ENCODE data around the gene CIITA.

CIITA gene

GRCh38 chr16:10879681-10880589, 2.9 kb downstream of the CIITA start:
- DNase-seq, result no peak

DNA sequence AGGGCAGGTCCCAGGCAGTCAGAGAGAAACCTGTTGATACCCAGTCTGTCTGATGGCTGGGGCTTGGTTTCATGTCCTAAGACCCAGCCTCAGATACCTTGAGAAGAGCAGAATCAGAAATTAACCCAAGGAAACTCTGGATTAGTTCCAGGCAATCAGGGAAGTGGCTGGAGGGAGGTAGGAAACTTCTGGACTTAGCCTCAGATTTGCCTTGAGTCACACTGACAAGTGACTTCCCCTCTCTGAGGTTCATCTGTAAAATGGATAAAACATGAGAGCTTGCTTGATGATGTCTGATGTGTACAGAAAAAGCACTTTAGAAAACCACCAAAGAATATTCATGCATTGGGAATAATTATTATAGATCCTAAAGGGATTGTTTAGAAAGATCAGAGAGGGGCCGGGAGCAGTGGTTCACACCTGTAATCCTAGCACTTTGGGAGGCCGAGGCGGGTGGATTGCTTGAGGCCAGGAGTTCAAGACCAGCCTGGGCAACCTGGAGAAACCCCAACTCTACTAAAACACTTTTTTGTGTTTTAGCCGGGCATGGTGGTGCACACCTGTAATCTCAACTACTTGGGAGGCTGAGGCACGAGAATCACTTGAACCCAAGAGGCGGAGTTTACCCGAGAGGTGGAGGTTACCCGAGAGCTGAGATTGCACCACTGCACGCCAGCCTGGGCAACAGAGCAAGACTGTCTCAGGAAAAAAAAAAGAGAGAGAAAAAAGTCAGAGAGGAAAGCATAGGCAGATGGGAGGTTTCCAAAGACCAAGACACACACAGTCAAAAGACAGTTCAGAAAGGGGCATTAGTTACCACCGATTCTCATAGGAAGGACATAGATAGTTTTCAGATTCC, 3.8 kb downstream of the CIITA start:
- DNase-seq, result no peak

DNA sequence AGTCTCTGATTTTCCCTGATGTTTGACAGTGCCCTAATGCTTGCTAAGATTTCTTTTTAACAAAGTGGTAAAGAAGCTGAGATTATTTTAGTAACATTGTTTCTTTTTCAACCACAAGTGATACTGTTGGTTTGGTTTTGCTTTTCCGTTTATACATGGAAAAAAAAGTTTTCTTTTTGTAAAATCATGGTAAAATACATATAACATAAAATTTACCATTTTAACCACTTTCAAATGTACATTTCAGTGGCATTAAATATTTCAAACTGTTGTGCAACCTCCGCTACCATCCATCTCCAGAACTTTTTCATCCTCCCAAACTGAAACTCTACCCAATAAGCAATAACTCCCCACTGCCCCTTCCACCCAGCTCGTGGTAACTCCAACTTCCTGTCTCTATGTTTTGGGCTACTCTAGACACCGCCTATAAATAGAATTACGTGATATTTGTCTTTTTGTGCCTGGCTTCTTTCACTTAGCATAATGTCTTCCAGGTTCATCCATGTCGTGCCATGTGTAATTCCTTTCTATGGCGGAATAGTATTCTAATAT, 4.6 kb downstream of the CIITA start:
- no peak for DNase-seq

DNA sequence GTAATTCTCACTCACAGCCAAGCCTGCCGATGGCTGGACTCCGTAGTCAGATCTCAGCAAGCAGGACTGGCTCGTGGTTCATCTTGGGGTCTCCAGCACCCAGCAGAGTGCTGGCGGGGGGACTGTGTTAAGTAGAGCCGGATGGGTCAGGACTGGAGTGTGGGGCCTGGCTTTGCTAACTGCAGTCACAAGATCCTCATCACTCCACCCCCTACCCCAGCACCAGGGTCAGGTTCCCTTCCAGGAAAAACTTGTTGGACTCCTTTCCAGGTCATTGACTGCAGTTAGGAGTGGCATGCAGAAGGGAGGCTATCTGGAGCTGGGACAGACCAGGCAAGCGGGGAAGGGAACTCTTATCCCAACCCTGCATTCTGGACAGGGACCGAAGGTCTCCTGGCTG, 6.0 kb downstream of the CIITA start:
- DNase-seq, result no peak

DNA sequence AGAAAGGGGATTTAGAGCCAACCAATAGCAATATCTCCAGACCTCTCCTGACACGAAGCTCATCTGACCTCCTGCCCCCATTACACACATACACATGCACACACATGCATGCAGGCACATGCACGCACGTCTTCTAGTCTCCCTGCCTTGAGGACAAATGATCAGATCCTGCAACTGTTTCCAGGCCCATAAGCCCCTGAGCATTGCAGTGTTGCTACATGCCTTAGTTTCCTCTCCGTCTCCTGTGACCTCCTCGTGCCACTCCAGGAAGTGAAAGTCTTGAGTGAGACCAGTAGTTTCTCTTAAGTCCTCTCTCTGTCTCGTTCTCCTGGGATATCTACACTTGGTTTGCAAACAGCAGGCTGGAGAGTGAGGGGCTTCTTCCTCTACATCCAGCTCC, 8.2 kb downstream of the CIITA start:
- no peak for DNase-seq

DNA sequence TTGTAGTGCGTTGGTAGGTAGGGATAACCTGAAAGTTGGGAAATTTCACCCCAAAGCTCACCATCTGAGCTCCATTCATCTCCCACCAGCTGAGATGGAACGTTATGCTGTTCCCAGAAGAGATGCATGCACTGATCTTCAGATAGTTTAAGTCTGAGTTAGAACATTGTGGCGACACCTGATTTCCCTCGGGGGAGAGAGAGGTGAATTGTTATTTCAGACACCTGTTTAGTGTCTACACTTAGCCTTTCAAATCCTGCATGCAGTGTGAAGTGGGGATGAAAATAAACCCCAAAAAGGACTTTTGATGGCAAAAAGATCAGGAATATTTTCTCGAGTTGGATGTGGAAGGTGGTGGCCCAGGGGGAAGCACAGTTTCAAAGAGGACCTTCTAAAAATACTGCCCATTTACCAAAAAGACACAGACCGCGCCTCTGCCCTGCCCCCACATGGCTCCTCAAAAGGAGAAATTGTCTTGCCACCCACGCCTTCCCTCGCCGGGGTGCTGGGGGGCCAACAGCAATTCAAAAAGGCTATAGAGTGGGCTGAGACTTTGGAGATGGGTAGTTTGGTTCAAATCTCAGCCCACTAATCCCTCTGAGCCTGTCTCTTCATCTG, 11.4 kb downstream of the CIITA start:
- DNase-seq, result no peak

DNA sequence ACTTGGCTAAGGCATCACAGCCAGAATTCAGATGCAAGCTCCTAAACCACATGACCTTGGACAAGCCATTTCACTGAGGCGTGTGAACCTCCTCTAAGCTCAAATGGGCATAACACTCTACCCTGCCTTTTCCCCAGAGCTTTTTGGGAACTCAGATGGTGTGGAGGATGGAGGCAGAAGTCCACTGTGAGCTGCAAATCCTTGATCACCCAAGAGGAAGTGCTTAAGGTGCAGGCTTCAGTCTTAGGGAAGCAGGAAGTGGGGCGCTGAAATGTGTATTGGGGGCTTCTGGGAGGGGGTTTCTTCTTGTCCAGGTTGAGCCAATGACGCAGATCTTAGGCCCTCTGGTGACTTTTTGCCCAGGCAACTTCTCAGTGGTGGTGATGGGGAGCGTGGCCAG, 12.9 kb downstream of the CIITA start:
- no peak for DNase-seq

DNA sequence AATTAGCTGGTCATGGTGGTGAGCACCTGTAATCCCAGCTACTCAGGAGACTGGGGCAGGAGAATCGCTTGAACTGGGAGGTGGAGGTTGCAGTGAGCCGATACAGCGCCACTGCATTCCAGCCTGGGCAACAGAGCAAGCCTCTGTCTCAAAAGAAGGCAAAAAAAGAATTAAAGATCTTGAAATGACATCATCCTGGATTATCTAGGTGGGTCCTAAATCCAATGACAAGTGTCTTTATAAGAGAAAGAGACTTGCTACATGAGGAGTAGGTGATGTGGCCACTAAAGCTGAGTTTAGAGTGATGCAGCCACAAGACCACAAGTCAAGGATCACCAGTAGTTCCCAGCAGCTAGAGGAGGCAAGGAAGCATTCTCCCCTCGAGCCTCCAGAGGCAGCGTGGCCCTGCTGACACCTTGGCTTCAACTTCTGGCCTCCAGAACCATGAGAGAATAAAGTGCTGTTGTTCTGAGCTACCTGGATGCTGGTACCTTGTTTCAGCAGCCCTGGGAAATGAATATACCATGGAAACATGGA, 15.8 kb downstream of the CIITA start:
- DNase-seq, result no peak

GRCh38 chr16:10895053-10895946, 18.3 kb downstream of the CIITA start:
- DNase-seq, result no peak

DNA sequence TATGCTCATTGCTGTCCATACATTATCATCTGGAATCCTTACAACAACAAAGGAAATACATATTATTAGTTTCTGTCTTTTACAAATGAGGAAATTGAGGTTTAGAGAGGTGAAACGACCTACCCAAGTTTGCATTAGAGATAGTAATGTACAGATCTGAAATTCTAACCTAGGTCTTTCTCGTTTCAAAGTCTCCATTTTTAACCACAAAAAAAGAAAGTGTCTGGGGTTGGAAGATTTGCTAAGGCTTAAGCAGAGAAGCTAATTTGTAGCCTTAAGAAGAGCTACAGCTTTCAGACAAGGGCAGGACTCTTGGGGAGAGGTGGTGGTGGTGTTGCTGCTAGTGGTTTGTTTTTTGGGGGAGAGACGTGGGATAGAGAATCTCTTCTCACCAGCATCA, 19.2 kb downstream of the CIITA start:
- DNase-seq, result no peak

DNA sequence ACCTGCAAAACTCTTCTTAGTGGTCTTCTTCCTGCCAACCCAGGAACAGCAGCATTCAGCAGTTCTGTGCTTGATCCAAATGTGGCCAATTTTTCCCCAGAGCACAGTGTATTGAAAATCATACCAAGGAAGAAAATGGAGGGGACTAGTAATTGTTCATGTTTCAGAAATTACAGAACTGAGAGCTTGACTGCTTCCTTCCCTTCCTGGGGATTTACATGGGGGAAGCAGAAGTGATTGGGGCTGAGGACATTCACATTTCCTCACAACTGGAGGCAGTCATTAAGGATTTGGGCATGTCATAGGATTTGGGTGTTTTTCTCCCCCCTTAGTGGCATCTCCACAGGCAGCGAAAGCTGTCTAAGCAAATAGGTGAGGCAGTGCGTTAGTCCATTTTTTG, 19.7 kb downstream of the CIITA start:
- no peak for DNase-seq

DNA sequence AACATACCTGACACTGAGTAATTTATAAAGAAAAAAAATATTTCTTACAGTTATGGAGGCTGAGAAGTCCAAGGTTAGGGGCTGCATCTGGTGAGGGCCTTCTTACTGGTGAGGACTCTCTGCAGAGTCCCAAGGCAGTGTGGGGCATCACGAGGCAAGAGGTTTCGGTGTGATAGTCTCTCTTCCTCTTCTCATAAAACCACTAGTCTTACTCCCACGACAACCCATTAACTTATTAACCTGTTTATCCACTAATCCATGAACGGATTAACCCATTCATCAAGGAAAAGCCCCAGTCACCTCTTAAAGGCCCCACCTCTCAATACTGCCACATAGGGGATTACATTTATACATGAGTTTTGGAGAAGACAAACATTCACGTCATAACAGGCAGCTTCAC, 20.1 kb downstream of the CIITA start:
- DNase-seq, result no peak

DNA sequence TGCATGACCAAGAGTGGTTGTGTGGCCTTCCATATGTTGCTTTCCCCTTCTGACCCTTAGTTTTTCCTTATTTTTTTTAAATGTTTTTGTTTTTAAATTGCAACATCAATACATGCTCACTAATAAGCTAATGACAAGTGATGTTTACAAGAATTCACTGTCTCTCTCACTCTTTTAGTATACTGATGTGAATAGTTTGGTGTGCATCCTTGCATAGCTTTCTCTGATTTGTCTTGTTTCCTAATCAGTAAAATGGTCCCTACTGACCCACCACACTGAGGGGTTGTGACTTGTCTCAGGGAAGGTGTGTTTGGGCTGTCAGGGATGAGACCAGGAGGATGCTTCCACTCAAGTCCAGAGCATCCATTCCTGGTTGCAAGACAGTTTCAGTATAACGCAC, 26.0 kb downstream of the CIITA start:
- DNase-seq, result no peak

GRCh38 chr16:10906482-10906881, 29.5 kb downstream of the CIITA start:
- DNase-seq, result no peak

- no peak for DNase-seq
These were observed 30.1 kb downstream of the CIITA start for GRCh38 chr16:10906914-10907756.

DNA sequence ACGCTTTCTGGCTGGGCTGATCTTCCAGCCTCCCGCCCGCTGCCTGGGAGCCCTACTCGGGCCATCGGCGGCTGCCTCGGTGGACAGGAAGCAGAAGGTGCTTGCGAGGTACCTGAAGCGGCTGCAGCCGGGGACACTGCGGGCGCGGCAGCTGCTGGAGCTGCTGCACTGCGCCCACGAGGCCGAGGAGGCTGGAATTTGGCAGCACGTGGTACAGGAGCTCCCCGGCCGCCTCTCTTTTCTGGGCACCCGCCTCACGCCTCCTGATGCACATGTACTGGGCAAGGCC, 30.7 kb downstream of the CIITA start:
- DNase-seq, result no peak

GRCh38 chr16:10911267-10911666, 34.3 kb downstream of the CIITA start:
- DNase-seq, result no peak

DNA sequence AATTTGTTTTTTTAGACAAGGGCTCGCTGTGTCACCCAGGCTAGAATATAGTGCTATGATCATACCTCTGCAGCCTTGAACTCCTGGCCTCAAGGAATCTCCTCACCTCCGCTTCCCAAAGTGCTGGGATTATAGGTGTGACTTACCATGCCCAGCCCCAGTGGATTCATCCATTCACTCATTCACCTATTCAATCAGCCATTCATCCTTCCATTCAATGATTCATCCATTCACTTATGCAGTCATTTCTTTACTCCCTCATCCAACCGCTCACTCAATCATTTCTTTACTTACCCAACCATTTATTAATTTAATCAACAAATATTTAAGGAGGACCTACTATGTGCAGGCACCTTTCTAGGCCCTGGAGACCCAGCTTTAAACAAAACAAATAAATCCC, 39.5 kb downstream of the CIITA start:
- DNase-seq, result no peak

DNA sequence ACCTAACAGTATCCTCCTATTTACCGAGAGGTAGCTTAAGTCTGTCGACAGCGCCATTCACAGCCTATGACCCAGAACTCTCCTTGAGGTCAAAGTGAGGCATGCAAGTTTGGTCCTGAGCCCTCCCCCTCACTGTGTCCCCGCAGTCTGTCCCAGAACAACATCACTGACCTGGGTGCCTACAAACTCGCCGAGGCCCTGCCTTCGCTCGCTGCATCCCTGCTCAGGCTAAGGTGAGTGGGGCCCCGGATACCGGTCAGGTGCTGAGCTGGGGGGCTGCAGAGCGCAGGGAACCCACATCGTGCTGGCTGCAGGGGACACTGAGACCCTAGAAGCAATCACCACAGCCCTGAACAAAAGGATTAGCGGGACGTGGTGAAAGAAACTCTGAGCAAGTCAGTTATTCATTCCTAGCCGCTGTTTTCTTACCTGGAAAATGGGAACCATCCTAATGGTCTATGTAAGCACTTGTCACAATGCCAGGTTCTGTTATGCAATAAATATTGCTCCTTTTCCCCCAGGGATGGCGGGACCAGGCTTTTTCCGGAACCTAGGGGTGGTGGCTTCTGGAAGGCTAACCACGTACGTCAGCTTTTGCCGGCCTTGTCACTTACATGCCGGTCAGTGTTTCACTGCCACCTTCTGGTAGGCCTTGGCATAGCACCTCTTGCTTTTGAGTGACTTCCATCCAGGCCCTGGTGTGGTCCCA, 41.4 kb downstream of the CIITA start:
- DNase-seq, result peak; percentile 83

DNA sequence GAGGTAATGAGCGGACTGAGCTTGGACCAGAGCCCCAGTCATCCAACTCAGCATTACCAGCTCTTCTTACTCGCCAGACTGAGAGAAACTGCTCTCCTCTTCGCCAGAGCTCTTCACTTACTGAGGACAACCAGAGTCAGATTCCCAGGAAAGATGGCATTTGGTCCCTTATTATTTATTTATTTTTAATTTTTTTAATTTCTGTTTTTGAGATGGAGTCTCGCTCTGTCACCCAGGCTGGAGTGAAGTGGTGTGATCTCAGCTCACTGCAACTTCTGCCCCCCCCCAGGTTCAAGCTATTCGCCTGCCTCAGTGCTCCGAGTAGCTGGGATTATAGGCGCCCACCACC, 42.0 kb downstream of the CIITA start:
- no peak for DNase-seq
